GM12878 (cell line): ENCODE measurements around the gene ZFP91. TPM values are rescaled to one million over a fixed set of nuclear protein-coding genes. Genes with fewer than 3 reads are reported as not detected.

Source experiments
- BCL11A ChIP-seq: IDR thresholded peaks from 2 replicates; pipeline ENCODE4 v1.6.1; 2011; ENCODE audit warnings: low read depth, low read length
- BMI1 ChIP-seq: fragments of 450-650 bp; IDR thresholded peaks from 2 replicates; pipeline ENCODE4 v1.6.1; 2016; ENCODE audit warnings: mild to moderate bottlenecking, moderate library complexity, borderline replicate concordance
- CBX5 ChIP-seq: sonication (generic); IDR thresholded peaks from 2 replicates; pipeline ENCODE4 v1.6.1; 2016; ENCODE audit warnings: low read depth, moderate library complexity, mild to moderate bottlenecking, inconsistent platforms
- CREB1 ChIP-seq: IDR thresholded peaks from 2 replicates; pipeline ENCODE4 v1.6.1; 2012; ENCODE audit warnings: low read depth, mild to moderate bottlenecking, inconsistent platforms
- DPF2 ChIP-seq: fragments of 450-650 bp; IDR thresholded peaks from 2 replicates; pipeline ENCODE4 v1.6.1; 2017; ENCODE audit warnings: mild to moderate bottlenecking
- ESRRA ChIP-seq: IDR thresholded peaks from 2 replicates; pipeline ENCODE4 v1.6.1; 2012; ENCODE audit warnings: mild to moderate bottlenecking, low read length, improper control_type of control experiment
- HCFC1 ChIP-seq: fragments of 150-350 bp; IDR thresholded peaks from 2 replicates; pipeline ENCODE4 v1.6.1; 2014; ENCODE audit warnings: low read length
- JUNB ChIP-seq: IDR thresholded peaks from 2 replicates; pipeline ENCODE4 v1.6.1; 2016; ENCODE audit warnings: antibody characterized with exemption, mild to moderate bottlenecking
- MTA2 ChIP-seq: fragments of 450-650 bp; IDR thresholded peaks from 2 replicates; pipeline ENCODE4 v1.6.1; 2016; ENCODE audit warnings: low read depth, mild to moderate bottlenecking, moderate library complexity
- MYB ChIP-seq: fragments of 150-350 bp; IDR thresholded peaks from 2 replicates; pipeline ENCODE4 v1.6.1; 2014; ENCODE audit warnings: mild to moderate bottlenecking, low read depth, low read length, borderline replicate concordance
- NFYB ChIP-seq: IDR thresholded peaks from 2 replicates; pipeline ENCODE4 v1.6.1; 2011; ENCODE audit warnings: low read depth, mild to moderate bottlenecking, low read length, improper control_type of control experiment, moderate library complexity; ENCODE audit not compliant: insufficient read depth
- NR2C1 ChIP-seq: fragments of 450-650 bp; IDR thresholded peaks from 2 replicates; pipeline ENCODE4 v1.6.1; 2017; ENCODE audit warnings: antibody characterized with exemption, mild to moderate bottlenecking, moderate library complexity
- NRF1 ChIP-seq: conservative IDR thresholded peaks from 2 replicates; pipeline ENCODE4 v1.6.1; 2011; ENCODE audit warnings: mild to moderate bottlenecking, low read depth, low read length, improper control_type of control experiment
- PAX5 ChIP-seq: IDR thresholded peaks from 2 replicates; pipeline ENCODE4 v1.6.1; 2011; ENCODE audit warnings: low read depth, low read length, borderline replicate concordance
- PML ChIP-seq: IDR thresholded peaks from 2 replicates; pipeline ENCODE4 v1.6.1; 2012; ENCODE audit warnings: low read length, inconsistent platforms
- SMARCA5 ChIP-seq: fragments of 450-650 bp; IDR thresholded peaks from 2 replicates; pipeline ENCODE4 v1.6.1; 2017; ENCODE audit warnings: mild to moderate bottlenecking
- SREBF2 ChIP-seq: IDR thresholded peaks from 2 replicates; pipeline ENCODE4 v1.6.1; 2012; ENCODE audit warnings: mild to moderate bottlenecking, low read length
- SUZ12 ChIP-seq: fragments of 200-600 bp; sonication (generic); IDR thresholded peaks from one replicate; pipeline ENCODE4 v1.6.1; 2018; ENCODE audit warnings: antibody characterized with exemption, mild to moderate bottlenecking; ENCODE audit not compliant: unreplicated experiment
- TAF1 ChIP-seq: IDR thresholded peaks from 2 replicates; pipeline ENCODE4 v1.6.1; 2011; ENCODE audit warnings: mild to moderate bottlenecking, low read depth, low read length, borderline replicate concordance
- TARDBP ChIP-seq: IDR thresholded peaks from 2 replicates; pipeline ENCODE4 v1.6.1; 2016; ENCODE audit warnings: borderline replicate concordance
- TCF7 ChIP-seq: IDR thresholded peaks from 2 replicates; pipeline ENCODE4 v1.6.1; 2014; ENCODE audit warnings: antibody characterized with exemption, borderline replicate concordance
- polyA plus RNA-seq, 11 experiments: library from polyadenylated mRNA; depleted of rRNA in 4 of 11; unstranded in 6 of 11; stranded (reverse) in 5 of 11; fragments of >200 nt; fragmentation: Nextera tagmentation in 4 of 11; fragmentation: Illumina TruSeq in 1 of 11; extraction: Ambion mirVana in 4 of 11; extraction: Trizol in 1 of 11; gene quantifications; 1 replicate in 1 of 11; 2 replicates in 10 of 11; pipeline versions ENCODE4 v1.2.1 to v1.2.3, GENCODE V29; 2011 to 2016; ENCODE audit warnings: inconsistent platforms in 2 of 11, missing spikeins in 2 of 11, low read depth in 1 of 11
- total RNA-seq, 4 experiments: library from RNA; depleted of rRNA in 3 of 4; stranded (reverse); fragments of >200 nt in 3 of 4; fragmentation: Illumina TruSeq in 1 of 4; extraction: Trizol in 1 of 4; gene quantifications; 2 replicates each; pipeline versions ENCODE4 v1.2.1 to v1.2.3, GENCODE V29; 2013 to 2021
- TF ChIP-seq, protein P1 (sequence below), 3 experiments: IDR thresholded peaks in 2 of 3; conservative IDR thresholded peaks in 1 of 3; 2 replicates each; pipeline ENCODE4 v1.5.1; 2011; ENCODE audit warnings: low read depth in 3 of 3, low read length in 3 of 3, mild to moderate bottlenecking in 3 of 3, control low read depth in 2 of 3, moderate library complexity in 2 of 3, inconsistent platforms in 1 of 3, mixed read lengths in 1 of 3; ENCODE audit not compliant: control insufficient read depth in 2 of 3, insufficient read depth in 1 of 3; ENCODE audit errors: extremely low read depth in 1 of 3
- TF ChIP-seq, protein P2 (sequence below): fragments of 150-350 bp; IDR thresholded peaks from 2 replicates; pipeline ENCODE4 v1.6.1; 2016; ENCODE audit warnings: low read depth, low read length
- TF ChIP-seq, protein P3 (sequence below): IDR thresholded peaks from 2 replicates; pipeline ENCODE4 v1.6.1; 2011; ENCODE audit warnings: borderline replicate concordance, low read depth, mild to moderate bottlenecking, moderate library complexity, low read length; ENCODE audit not compliant: insufficient read depth, poor library complexity, severe bottlenecking
- TF ChIP-seq, protein P4 (sequence below): IDR thresholded peaks from 2 replicates; pipeline ENCODE4 v1.6.1; 2011; ENCODE audit warnings: mild to moderate bottlenecking, low read depth, low read length, moderate library complexity; ENCODE audit not compliant: insufficient replicate concordance

The ZFP91 gene
- total and polyA plus RNA-seq, 10 of the 15 experiments (the other 5 are each of a cell fraction or from before 2014, with no cell fraction given) = 12.9 to 54.1 (median 31.7) TPM

DNA sequence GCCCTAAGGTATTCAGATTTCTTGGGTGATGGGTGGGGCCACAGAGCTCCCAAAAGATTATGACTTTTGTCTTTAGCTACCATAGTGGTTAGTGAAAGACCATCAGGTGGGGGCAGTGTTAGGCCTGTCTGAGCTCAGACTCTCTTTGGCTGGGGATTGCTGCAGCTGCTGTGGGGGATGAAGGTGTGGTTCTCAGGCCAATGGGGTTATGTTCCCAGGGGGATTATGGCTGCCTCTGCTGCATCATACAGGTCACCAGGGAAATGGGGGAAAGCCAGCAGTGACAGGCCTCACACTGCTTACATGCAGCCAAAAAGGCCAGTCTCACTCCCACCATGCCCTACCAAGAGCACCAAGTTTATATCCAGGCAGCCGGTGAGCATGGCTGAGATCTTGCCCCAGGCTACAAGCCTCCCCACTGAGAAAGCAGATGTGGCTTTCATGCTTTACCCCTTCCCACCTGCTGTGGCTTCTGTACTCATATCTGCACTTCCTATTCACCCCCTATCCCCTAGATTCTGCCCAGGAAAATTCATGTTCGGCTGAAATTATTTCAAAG lies 68.4 kb downstream of the ZFP91 start (continued):
- TF ChIP-seq MYB (no peak), DPF2 (peak; percentile 93), SREBF2 (no peak), BCL11A (peak; percentile 47), TCF7 (no peak), NRF1 (no peak), PML (no peak), SMARCA5 (0 out of 2 replicates have a peak, but pooled peaks have one; percentile 49), JUNB (peak; percentile 80), MTA2 (peak; percentile 75), TARDBP (no peak), HCFC1 (no peak), CBX5 (no peak), CREB1 (0 out of 2 replicates have a peak, but pooled peaks have one; percentile 12), NFYB (no peak), ESRRA (no peak), PAX5 (peak; percentile 68; the same call in 1 of the 2 replicates), NR2C1 (peak; percentile 37), BMI1 (0 out of 2 replicates have a peak, but pooled peaks have one; percentile 39), TAF1 (no peak), SUZ12 (no peak)
- TF ChIP-seq, protein P1, sequence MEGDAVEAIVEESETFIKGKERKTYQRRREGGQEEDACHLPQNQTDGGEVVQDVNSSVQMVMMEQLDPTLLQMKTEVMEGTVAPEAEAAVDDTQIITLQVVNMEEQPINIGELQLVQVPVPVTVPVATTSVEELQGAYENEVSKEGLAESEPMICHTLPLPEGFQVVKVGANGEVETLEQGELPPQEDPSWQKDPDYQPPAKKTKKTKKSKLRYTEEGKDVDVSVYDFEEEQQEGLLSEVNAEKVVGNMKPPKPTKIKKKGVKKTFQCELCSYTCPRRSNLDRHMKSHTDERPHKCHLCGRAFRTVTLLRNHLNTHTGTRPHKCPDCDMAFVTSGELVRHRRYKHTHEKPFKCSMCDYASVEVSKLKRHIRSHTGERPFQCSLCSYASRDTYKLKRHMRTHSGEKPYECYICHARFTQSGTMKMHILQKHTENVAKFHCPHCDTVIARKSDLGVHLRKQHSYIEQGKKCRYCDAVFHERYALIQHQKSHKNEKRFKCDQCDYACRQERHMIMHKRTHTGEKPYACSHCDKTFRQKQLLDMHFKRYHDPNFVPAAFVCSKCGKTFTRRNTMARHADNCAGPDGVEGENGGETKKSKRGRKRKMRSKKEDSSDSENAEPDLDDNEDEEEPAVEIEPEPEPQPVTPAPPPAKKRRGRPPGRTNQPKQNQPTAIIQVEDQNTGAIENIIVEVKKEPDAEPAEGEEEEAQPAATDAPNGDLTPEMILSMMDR (IDR thresholded peaks at IDR 0.05 in 2 of 3, conservative IDR thresholded peaks at IDR 0.05 in 1 of 3; ENCODE audit: control insufficient read depth in 2 of 3, extremely low read depth in 1 of 3, insufficient read depth in 1 of 3, low read depth in 3 of 3, low read length in 3 of 3) = peak in 2 of 3 experiments; percentile 21 to 40; a peak in 3 of 6 replicates
- TF ChIP-seq, protein P2, sequence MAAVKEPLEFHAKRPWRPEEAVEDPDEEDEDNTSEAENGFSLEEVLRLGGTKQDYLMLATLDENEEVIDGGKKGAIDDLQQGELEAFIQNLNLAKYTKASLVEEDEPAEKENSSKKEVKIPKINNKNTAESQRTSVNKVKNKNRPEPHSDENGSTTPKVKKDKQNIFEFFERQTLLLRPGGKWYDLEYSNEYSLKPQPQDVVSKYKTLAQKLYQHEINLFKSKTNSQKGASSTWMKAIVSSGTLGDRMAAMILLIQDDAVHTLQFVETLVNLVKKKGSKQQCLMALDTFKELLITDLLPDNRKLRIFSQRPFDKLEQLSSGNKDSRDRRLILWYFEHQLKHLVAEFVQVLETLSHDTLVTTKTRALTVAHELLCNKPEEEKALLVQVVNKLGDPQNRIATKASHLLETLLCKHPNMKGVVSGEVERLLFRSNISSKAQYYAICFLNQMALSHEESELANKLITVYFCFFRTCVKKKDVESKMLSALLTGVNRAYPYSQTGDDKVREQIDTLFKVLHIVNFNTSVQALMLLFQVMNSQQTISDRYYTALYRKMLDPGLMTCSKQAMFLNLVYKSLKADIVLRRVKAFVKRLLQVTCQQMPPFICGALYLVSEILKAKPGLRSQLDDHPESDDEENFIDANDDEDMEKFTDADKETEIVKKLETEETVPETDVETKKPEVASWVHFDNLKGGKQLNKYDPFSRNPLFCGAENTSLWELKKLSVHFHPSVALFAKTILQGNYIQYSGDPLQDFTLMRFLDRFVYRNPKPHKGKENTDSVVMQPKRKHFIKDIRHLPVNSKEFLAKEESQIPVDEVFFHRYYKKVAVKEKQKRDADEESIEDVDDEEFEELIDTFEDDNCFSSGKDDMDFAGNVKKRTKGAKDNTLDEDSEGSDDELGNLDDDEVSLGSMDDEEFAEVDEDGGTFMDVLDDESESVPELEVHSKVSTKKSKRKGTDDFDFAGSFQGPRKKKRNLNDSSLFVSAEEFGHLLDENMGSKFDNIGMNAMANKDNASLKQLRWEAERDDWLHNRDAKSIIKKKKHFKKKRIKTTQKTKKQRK = no peak
- TF ChIP-seq, protein P3, sequence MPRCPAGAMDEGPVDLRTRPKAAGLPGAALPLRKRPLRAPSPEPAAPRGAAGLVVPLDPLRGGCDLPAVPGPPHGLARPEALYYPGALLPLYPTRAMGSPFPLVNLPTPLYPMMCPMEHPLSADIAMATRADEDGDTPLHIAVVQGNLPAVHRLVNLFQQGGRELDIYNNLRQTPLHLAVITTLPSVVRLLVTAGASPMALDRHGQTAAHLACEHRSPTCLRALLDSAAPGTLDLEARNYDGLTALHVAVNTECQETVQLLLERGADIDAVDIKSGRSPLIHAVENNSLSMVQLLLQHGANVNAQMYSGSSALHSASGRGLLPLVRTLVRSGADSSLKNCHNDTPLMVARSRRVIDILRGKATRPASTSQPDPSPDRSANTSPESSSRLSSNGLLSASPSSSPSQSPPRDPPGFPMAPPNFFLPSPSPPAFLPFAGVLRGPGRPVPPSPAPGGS = peak; percentile 52
- TF ChIP-seq, protein P4, sequence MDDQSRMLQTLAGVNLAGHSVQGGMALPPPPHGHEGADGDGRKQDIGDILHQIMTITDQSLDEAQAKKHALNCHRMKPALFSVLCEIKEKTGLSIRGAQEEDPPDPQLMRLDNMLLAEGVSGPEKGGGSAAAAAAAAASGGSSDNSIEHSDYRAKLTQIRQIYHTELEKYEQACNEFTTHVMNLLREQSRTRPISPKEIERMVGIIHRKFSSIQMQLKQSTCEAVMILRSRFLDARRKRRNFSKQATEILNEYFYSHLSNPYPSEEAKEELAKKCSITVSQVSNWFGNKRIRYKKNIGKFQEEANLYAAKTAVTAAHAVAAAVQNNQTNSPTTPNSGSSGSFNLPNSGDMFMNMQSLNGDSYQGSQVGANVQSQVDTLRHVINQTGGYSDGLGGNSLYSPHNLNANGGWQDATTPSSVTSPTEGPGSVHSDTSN = no peak
